ENCODE measurements around the gene AHCYL1.

GRCh38 chr1:110048923-110049601 is 64.5 kb downstream of the AHCYL1 start:
- no peak for TF ChIP-seq EZH2 (IDR thresholded peaks at IDR 0.05; ENCODE audit: borderline replicate concordance)
- TF ChIP-seq, protein P1, sequence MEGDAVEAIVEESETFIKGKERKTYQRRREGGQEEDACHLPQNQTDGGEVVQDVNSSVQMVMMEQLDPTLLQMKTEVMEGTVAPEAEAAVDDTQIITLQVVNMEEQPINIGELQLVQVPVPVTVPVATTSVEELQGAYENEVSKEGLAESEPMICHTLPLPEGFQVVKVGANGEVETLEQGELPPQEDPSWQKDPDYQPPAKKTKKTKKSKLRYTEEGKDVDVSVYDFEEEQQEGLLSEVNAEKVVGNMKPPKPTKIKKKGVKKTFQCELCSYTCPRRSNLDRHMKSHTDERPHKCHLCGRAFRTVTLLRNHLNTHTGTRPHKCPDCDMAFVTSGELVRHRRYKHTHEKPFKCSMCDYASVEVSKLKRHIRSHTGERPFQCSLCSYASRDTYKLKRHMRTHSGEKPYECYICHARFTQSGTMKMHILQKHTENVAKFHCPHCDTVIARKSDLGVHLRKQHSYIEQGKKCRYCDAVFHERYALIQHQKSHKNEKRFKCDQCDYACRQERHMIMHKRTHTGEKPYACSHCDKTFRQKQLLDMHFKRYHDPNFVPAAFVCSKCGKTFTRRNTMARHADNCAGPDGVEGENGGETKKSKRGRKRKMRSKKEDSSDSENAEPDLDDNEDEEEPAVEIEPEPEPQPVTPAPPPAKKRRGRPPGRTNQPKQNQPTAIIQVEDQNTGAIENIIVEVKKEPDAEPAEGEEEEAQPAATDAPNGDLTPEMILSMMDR (IDR thresholded peaks at IDR 0.05; ENCODE audit: poor library complexity), result no peak

Measured in hepatocyte (in vitro differentiated cells).